SK-N-SH treated with all-trans-retinoic acid at 6 μM for 48 hours (cell line): ENCODE measurements around the gene SNX17.

ENCODE experiments used
- ATAC-seq: fragments of 200-7000 bp; cut with Tn5 transposase; 3 replicates; pipeline ENCODE4 v1.9.1; 2020; ENCODE audit warnings: mild to moderate bottlenecking, moderate library complexity
- ARNTL ChIP-seq: fragments of 450-650 bp; formaldehyde crosslinking; IDR thresholded peaks from 2 replicates; pipeline ENCODE4 v1.5.0; 2020; ENCODE audit warnings: low read depth, mild to moderate bottlenecking, moderate library complexity, borderline replicate concordance
- BACH2 ChIP-seq: fragments of 250-450 bp; sonication (Bioruptor Pico); IDR thresholded peaks from 2 replicates; pipeline ENCODE4 v1.9.0; 2021; ENCODE audit warnings: mild to moderate bottlenecking, borderline replicate concordance
- CSDC2 ChIP-seq: fragments of 250-450 bp; sonication (Bioruptor Pico); IDR thresholded peaks from 2 replicates; pipeline ENCODE4 v1.5.0; 2020; ENCODE audit warnings: mild to moderate bottlenecking, moderate library complexity
- ESRRG ChIP-seq: fragments of 250-450 bp; sonication (Bioruptor Pico); IDR thresholded peaks from 2 replicates; pipeline ENCODE4 v1.6.1; 2021; ENCODE audit warnings: mild to moderate bottlenecking
- GLIS3 ChIP-seq: fragments of 250-450 bp; sonication (Bioruptor Pico); IDR thresholded peaks from 2 replicates; pipeline ENCODE4 v1.5.0; 2020; ENCODE audit warnings: mild to moderate bottlenecking, moderate library complexity
- ISL1 ChIP-seq: fragments of 250-450 bp; sonication (Bioruptor Pico); IDR thresholded peaks from 2 replicates; pipeline ENCODE4 v2.1.2; 2022; ENCODE audit warnings: mild to moderate bottlenecking, moderate library complexity
- OSR1 ChIP-seq: fragments of 250-450 bp; sonication (Bioruptor Pico); IDR thresholded peaks from 2 replicates; pipeline ENCODE4 v1.8.0; 2022; ENCODE audit warnings: moderate library complexity, mild to moderate bottlenecking, inconsistent platforms
- PPARA ChIP-seq: fragments of 250-450 bp; sonication (Bioruptor Pico); IDR thresholded peaks from 2 replicates; pipeline ENCODE4 v1.5.0; 2020; ENCODE audit warnings: mild to moderate bottlenecking, borderline replicate concordance
- RARB ChIP-seq: fragments of 250-450 bp; sonication (Bioruptor Pico); IDR thresholded peaks from 2 replicates; pipeline ENCODE4 v1.8.0; 2021; ENCODE audit warnings: mild to moderate bottlenecking, moderate library complexity
- SNAI2 ChIP-seq: fragments of 250-450 bp; sonication (Bioruptor Pico); IDR thresholded peaks from 2 replicates; pipeline ENCODE4 v1.5.0; 2020; ENCODE audit warnings: mild to moderate bottlenecking, moderate library complexity
- TCF4 ChIP-seq: fragments of 250-450 bp; sonication (Bioruptor Pico); IDR thresholded peaks from 2 replicates; pipeline ENCODE4 v1.8.0; 2021; ENCODE audit warnings: mild to moderate bottlenecking, moderate library complexity, borderline replicate concordance
- TOX ChIP-seq: fragments of 250-450 bp; sonication (Bioruptor Pico); IDR thresholded peaks from 2 replicates; pipeline ENCODE4 v1.8.0; 2021; ENCODE audit warnings: mild to moderate bottlenecking, moderate library complexity, borderline replicate concordance
- ZC3H10 ChIP-seq: fragments of 250-450 bp; sonication (Bioruptor Pico); IDR thresholded peaks from 2 replicates; pipeline ENCODE4 v1.5.1; 2021; ENCODE audit warnings: mild to moderate bottlenecking, moderate library complexity
- ZFP3 ChIP-seq: fragments of 250-450 bp; sonication (Bioruptor Pico); IDR thresholded peaks from 2 replicates; pipeline ENCODE4 v1.5.0; 2020; ENCODE audit warnings: mild to moderate bottlenecking, moderate library complexity
- ZFP30 ChIP-seq: fragments of 450-650 bp; formaldehyde crosslinking; IDR thresholded peaks from 2 replicates; pipeline ENCODE4 v1.5.0; 2022; ENCODE audit warnings: mild to moderate bottlenecking, moderate library complexity
- ZNF565 ChIP-seq: fragments of 450-650 bp; formaldehyde crosslinking; conservative IDR thresholded peaks from 2 replicates; pipeline ENCODE4 v1.5.0; 2020; ENCODE audit warnings: low read depth, mild to moderate bottlenecking, moderate library complexity
- ZNF70 ChIP-seq: fragments of 450-650 bp; formaldehyde crosslinking; IDR thresholded peaks from 2 replicates; pipeline ENCODE4 v1.5.0; 2020; ENCODE audit warnings: mild to moderate bottlenecking, moderate library complexity
- ZNF8 ChIP-seq: fragments of 450-650 bp; formaldehyde crosslinking; IDR thresholded peaks from 2 replicates; pipeline ENCODE4 v1.5.0; 2020; ENCODE audit warnings: mild to moderate bottlenecking, moderate library complexity
- TF ChIP-seq, protein P1 (sequence below): fragments of 250-450 bp; sonication (Bioruptor Pico); IDR thresholded peaks from 2 replicates; pipeline ENCODE4 v1.8.0; 2021; ENCODE audit warnings: low read depth, mild to moderate bottlenecking, moderate library complexity, borderline replicate concordance
- TF ChIP-seq, protein P2 (sequence below): fragments of 250-450 bp; sonication (Bioruptor Pico); IDR thresholded peaks from 2 replicates; pipeline ENCODE4 v1.5.0; 2020; ENCODE audit warnings: mild to moderate bottlenecking, moderate library complexity
- TF ChIP-seq, protein P3 (sequence below): fragments of 250-450 bp; sonication (Bioruptor Pico); IDR thresholded peaks from 2 replicates; pipeline ENCODE4 v1.8.0; 2020; ENCODE audit warnings: mild to moderate bottlenecking, moderate library complexity, borderline replicate concordance
- TF ChIP-seq, protein P4 (sequence below): fragments of 250-450 bp; sonication (Bioruptor Pico); IDR thresholded peaks from 2 replicates; pipeline ENCODE4 v1.5.1; 2021; ENCODE audit warnings: mild to moderate bottlenecking, moderate library complexity
- TF ChIP-seq, protein P5 (sequence below): fragments of 250-450 bp; sonication (Bioruptor Pico); IDR thresholded peaks from 2 replicates; pipeline ENCODE4 v1.5.1; 2020; ENCODE audit warnings: low read depth, mild to moderate bottlenecking, moderate library complexity

Gene SNX17

DNA sequence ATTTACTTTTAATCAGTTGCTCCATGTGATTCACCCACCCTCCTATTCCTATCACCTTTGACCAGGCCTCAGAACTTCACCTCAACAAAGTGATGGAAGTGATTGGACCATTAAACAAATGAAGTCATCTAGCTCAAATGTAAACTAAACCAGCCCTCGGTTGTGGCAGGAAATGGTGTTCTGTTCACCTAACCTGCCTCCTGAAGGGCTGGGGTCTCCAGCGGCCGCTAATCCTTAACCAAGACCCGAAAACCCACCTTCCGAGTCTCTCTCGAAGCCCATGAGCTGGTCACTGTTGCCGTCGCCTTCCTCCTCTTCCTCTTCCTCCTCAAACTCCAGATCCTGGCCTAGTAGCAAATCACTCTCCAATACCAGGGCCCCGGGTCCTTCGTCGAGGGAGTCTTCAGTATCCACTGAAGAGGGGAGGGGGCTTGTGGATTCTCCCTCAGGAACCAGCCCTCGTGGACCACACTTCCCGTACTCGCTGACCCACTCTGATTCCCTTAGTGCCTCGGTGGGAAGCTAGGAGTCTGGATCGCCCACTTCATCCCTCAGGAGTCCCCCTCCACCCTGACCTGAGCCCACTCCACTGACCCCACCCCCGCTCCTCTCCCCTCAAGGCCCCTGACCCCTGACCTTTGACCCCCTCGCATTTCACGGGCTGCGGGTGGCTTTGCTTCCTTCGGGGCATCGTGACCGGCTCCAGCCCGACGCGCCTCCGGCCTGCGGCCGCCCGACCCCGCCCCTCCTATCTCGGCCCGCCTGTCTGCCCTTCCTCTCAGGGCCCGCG is 9.6 kb downstream of the SNX17 start:
- peak; percentile 9 for ATAC-seq
- TF ChIP-seq SNAI2 (CRISPR knock-in tag), result no peak
- TF ChIP-seq OSR1, result no peak
- TF ChIP-seq, protein P1, sequence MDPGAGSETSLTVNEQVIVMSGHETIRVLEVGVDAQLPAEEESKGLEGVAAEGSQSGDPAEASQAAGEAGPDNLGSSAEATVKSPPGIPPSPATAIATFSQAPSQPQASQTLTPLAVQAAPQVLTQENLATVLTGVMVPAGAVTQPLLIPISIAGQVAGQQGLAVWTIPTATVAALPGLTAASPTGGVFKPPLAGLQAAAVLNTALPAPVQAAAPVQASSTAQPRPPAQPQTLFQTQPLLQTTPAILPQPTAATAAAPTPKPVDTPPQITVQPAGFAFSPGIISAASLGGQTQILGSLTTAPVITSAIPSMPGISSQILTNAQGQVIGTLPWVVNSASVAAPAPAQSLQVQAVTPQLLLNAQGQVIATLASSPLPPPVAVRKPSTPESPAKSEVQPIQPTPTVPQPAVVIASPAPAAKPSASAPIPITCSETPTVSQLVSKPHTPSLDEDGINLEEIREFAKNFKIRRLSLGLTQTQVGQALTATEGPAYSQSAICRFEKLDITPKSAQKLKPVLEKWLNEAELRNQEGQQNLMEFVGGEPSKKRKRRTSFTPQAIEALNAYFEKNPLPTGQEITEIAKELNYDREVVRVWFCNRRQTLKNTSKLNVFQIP (CRISPR knock-in tag), result 0 out of 2 replicates have a peak, but pooled peaks have one; percentile 81
- TF ChIP-seq GLIS3, result peak; percentile 65; the same call in 1 of the 2 replicates
- no peak for TF ChIP-seq RARB (CRISPR knock-in tag)
- TF ChIP-seq ISL1, result no peak
- TF ChIP-seq ZNF70, result 0 out of 2 replicates have a peak, but pooled peaks have one; percentile 5
- TF ChIP-seq, protein P2, sequence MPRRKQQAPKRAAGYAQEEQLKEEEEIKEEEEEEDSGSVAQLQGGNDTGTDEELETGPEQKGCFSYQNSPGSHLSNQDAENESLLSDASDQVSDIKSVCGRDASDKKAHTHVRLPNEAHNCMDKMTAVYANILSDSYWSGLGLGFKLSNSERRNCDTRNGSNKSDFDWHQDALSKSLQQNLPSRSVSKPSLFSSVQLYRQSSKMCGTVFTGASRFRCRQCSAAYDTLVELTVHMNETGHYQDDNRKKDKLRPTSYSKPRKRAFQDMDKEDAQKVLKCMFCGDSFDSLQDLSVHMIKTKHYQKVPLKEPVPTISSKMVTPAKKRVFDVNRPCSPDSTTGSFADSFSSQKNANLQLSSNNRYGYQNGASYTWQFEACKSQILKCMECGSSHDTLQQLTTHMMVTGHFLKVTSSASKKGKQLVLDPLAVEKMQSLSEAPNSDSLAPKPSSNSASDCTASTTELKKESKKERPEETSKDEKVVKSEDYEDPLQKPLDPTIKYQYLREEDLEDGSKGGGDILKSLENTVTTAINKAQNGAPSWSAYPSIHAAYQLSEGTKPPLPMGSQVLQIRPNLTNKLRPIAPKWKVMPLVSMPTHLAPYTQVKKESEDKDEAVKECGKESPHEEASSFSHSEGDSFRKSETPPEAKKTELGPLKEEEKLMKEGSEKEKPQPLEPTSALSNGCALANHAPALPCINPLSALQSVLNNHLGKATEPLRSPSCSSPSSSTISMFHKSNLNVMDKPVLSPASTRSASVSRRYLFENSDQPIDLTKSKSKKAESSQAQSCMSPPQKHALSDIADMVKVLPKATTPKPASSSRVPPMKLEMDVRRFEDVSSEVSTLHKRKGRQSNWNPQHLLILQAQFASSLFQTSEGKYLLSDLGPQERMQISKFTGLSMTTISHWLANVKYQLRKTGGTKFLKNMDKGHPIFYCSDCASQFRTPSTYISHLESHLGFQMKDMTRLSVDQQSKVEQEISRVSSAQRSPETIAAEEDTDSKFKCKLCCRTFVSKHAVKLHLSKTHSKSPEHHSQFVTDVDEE (CRISPR knock-in tag), result no peak
- TF ChIP-seq CSDC2, result no peak
- TF ChIP-seq TCF4, result no peak
- TF ChIP-seq TOX (CRISPR knock-in tag), result no peak
- TF ChIP-seq ZNF565 (CRISPR knock-in tag), result no peak
- TF ChIP-seq, protein P3, sequence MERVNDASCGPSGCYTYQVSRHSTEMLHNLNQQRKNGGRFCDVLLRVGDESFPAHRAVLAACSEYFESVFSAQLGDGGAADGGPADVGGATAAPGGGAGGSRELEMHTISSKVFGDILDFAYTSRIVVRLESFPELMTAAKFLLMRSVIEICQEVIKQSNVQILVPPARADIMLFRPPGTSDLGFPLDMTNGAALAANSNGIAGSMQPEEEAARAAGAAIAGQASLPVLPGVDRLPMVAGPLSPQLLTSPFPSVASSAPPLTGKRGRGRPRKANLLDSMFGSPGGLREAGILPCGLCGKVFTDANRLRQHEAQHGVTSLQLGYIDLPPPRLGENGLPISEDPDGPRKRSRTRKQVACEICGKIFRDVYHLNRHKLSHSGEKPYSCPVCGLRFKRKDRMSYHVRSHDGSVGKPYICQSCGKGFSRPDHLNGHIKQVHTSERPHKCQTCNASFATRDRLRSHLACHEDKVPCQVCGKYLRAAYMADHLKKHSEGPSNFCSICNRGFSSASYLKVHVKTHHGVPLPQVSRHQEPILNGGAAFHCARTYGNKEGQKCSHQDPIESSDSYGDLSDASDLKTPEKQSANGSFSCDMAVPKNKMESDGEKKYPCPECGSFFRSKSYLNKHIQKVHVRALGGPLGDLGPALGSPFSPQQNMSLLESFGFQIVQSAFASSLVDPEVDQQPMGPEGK (CRISPR knock-in tag), result no peak
- TF ChIP-seq, protein P4, sequence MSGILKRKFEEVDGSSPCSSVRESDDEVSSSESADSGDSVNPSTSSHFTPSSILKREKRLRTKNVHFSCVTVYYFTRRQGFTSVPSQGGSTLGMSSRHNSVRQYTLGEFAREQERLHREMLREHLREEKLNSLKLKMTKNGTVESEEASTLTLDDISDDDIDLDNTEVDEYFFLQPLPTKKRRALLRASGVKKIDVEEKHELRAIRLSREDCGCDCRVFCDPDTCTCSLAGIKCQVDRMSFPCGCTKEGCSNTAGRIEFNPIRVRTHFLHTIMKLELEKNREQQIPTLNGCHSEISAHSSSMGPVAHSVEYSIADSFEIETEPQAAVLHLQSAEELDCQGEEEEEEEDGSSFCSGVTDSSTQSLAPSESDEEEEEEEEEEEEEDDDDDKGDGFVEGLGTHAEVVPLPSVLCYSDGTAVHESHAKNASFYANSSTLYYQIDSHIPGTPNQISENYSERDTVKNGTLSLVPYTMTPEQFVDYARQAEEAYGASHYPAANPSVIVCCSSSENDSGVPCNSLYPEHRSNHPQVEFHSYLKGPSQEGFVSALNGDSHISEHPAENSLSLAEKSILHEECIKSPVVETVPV, result peak; percentile 73; the same call in 1 of the 2 replicates
- TF ChIP-seq BACH2 (CRISPR knock-in tag), result no peak
- no peak for TF ChIP-seq ZFP30
- peak; percentile 47; the same call in 1 of the 2 replicates for TF ChIP-seq ARNTL (CRISPR knock-in tag)
- no peak for TF ChIP-seq ZFP3 (CRISPR knock-in tag)
- no peak for TF ChIP-seq ZC3H10
- TF ChIP-seq PPARA (CRISPR knock-in tag), result no peak
- TF ChIP-seq ESRRG (CRISPR knock-in tag), result 0 out of 2 replicates have a peak, but pooled peaks have one; percentile 22
- TF ChIP-seq, protein P5, sequence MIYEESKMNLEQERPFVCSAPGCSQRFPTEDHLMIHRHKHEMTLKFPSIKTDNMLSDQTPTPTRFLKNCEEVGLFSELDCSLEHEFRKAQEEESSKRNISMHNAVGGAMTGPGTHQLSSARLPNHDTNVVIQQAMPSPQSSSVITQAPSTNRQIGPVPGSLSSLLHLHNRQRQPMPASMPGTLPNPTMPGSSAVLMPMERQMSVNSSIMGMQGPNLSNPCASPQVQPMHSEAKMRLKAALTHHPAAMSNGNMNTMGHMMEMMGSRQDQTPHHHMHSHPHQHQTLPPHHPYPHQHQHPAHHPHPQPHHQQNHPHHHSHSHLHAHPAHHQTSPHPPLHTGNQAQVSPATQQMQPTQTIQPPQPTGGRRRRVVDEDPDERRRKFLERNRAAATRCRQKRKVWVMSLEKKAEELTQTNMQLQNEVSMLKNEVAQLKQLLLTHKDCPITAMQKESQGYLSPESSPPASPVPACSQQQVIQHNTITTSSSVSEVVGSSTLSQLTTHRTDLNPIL, result no peak; the same call in 1 of the 2 replicates
- TF ChIP-seq ZNF8, result no peak
- TF ChIP-seq, all 23 proteins: peak for 6
